Stomach (tissue), 4 donors: ENCODE data around the gene WNK2.

Experiments used
- EP300 ChIP-seq: sonication (generic); formaldehyde crosslinking; IDR thresholded peaks from one replicate; pipeline ENCODE4 v1.6.1; 2017; ENCODE audit warnings: antibody characterized with exemption
- POLR2A ChIP-seq, 4 donors: fragments of 450-650 bp; IDR thresholded peaks; one replicate each; pipeline ENCODE4 v1.6.1; 2016; ENCODE audit warnings: antibody characterized with exemption in 4 of 4, control low read depth in 2 of 4, mild to moderate bottlenecking in 1 of 4, moderate library complexity in 1 of 4
- POLR2AphosphoS5 ChIP-seq, 3 donors: sonication (generic); formaldehyde crosslinking; IDR thresholded peaks; one replicate each; pipeline ENCODE4 v1.6.1; 2016; ENCODE audit warnings: antibody characterized with exemption in 3 of 3
- TF ChIP-seq, protein P1 (sequence below), 7 experiments: fragments of 450-650 bp in 4 of 7; fragments of 200-600 bp in 3 of 7; sonication (generic) in 3 of 7; IDR thresholded peaks; one replicate each; pipeline ENCODE4 v1.5.1; 2016 to 2019; ENCODE audit warnings: antibody characterized with exemption in 7 of 7, control low read depth in 2 of 7, mild to moderate bottlenecking in 1 of 7

GRCh38 chr9:93316726-93317494, 133.0 kb downstream of the WNK2 start:
- no peak for TF ChIP-seq POLR2AphosphoS5 (IDR thresholded peaks at IDR 0.05)
- TF ChIP-seq, protein P1, sequence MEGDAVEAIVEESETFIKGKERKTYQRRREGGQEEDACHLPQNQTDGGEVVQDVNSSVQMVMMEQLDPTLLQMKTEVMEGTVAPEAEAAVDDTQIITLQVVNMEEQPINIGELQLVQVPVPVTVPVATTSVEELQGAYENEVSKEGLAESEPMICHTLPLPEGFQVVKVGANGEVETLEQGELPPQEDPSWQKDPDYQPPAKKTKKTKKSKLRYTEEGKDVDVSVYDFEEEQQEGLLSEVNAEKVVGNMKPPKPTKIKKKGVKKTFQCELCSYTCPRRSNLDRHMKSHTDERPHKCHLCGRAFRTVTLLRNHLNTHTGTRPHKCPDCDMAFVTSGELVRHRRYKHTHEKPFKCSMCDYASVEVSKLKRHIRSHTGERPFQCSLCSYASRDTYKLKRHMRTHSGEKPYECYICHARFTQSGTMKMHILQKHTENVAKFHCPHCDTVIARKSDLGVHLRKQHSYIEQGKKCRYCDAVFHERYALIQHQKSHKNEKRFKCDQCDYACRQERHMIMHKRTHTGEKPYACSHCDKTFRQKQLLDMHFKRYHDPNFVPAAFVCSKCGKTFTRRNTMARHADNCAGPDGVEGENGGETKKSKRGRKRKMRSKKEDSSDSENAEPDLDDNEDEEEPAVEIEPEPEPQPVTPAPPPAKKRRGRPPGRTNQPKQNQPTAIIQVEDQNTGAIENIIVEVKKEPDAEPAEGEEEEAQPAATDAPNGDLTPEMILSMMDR (IDR thresholded peaks at IDR 0.05) = no peak
- no peak for TF ChIP-seq EP300
- no peak for TF ChIP-seq POLR2A (IDR thresholded peaks at IDR 0.05)
